IPS-NIHi11 (cell line): ENCODE results near the gene PRR14L.
A peak's percentile ranks its signal among the peaks of the same experiment; 100 is the strongest.

Source experiments
- DNase-seq: peaks from one replicate; pipeline ENCODE4 v3.0.0; 2012; ENCODE audit warnings: mixed read lengths, low spot score

PRR14L gene

DNA sequence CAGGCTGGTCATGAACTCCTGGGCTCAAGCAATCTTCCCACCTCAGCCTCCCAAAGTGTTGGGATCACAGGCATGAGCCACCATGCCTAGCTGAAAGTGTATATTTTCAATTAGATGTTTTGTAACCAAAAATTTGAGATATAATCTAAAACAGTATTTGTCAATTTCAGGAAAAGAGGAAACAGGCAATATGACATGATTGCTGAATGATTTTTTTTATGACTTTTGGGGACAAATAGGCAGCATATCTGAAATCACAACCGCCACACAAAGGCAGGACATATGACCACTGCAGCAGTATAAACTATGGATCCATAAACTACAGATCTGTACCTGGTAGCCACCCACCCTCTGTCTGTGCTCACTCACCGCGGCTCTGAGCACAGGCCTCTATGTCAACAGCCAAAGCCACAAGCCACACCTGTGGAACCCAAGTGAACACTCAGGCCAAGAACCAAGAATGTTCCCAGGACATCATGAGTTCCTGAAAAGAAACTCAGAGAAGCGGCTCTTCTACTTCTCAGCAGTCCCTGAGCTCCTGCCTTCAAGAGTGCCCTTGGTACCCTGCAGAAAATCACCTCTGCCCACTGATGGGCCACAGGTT lies 110.4 kb downstream of the PRR14L start:
- DNase-seq, result peak; percentile 1

GRCh38 chr22:31637891-31638618 lies 111.9 kb downstream of the PRR14L start:
- peak; percentile 2 for DNase-seq

GRCh38 chr22:31637447-31637890 lies 112.5 kb downstream of the PRR14L start:
- DNase-seq, result peak; percentile 11

DNA sequence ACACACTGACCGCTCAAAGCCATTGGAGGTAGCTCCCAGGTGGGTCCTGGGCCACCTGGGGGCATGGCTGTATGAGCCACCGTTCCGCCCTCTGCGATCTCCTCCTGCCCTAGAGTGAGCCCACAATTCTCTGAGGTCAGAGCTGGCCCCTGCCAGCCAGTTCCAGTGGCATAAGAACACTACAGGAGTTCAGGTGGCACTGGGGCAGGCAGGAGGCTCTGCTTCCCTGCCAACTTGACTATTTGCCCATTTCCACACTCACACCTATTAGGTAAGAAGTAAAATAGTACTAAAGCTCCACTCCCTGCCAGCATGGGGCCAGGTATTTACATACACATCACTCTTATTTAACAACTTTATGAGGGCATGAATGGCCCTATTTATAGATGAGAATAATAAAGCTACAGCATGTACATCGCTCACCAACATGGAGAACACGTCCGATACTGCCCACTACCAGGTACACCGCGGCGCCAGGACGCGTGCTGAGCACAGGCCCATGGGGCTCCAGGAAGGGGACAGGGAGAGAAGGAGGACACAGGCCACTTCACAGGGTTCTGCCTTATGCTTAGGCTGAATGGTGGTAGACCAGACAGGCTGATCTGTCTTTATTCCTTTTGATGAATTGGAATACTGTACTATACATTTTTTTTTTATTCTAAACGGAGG lies 114.2 kb downstream of the PRR14L start:
- peak; percentile 2 for DNase-seq

- DNase-seq, result no peak
Observed at GRCh38 chr22:31631436-31631835, 118.5 kb downstream of the PRR14L start.
